ENCODE results near the gene KATNB1.

Gene KATNB1

DNA sequence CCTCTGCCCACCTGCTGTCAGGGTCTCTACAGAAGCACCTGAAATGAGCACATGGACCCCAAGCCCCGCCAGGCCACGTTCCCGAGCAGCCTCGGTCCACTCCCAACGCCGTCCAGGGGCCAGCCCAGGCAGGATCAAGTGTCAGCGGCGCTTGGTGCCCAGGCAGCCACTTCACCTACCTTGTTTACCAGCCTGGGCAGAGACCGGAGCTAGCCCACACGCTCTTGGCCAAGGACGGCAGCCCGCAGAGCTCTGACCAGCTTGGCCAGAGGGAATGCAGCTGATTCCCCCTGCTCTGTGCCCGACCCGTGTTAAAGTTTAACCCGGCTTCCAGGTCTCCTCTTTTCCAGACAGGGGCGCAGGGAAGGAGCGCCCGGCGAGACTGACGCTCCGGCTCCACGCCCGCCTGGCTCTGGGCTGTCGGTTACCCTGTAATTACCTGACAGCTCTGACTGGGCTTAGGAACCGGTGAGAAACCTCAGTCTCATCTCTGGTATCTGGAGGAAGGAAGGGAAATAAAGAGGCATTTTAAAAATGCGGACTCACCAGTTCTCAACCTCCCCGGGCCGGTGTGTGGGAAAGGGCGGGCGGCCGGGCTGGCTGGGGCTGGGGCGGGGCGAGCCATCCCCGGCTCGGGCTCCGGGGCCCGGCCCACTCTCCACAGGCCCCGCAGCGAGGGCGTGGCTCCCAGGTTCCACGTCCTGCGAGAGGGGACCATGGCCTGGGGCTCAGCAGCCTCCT lies 62.1 kb downstream of the KATNB1 start:
- DNase-seq: no peak

DNA sequence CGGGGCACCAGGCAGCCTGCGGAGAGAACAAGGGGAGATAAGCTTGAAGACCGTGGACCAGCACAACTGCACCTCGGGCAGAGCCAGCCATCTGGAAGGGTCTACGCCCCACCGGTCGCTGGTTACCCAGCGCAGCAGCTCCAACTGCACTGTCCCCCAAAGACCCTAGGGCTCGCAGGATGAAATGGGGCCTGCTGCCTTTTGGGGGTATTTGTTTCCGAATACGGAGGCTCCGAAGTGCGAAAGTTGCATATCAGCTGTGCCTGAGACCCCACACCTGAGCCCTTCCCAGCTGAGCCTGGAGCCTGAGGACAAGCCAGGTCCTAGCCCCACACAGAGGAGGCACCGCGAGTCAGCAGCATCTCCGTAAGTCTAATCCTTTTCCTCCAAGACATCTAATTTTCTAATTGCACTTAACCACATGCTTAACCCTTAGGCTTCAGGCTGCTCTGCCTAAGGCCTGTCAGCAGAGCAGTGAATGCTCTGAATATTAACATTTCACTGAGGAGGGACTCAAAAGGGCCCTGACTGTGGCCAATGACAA lies 62.8 kb downstream of the KATNB1 start:
- DNase-seq: no peak

DNA sequence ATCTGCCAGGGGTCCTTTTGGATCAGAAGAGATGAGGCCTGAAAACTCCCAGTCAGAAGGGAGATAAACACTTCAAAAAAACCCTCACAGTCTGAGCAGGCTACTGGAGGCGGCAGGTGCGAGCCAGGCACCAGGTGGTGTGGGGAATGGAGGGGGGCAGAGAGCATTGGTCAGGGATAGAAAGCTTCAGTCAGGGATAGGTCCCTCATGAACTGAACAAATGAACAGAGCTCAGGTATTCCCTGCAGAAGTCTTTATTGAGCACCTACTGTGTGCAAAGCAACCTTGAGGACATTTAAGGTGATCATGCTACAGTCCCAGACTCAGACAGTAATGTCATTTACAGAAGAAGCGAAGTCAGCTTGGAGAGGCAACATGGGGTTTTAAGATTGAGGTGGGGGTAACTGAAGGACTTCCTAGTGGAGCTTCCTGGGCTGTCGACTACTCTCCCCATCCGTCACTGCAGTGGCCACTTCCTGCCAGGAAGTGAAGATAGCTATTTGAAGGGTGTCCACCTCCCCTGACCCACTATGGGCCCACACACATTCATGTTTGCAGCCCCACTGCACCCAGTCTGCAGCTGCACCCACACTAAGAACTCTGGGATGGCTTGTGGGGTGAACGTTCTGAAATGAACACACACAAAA lies 63.5 kb downstream of the KATNB1 start:
- no peak for DNase-seq

DNA sequence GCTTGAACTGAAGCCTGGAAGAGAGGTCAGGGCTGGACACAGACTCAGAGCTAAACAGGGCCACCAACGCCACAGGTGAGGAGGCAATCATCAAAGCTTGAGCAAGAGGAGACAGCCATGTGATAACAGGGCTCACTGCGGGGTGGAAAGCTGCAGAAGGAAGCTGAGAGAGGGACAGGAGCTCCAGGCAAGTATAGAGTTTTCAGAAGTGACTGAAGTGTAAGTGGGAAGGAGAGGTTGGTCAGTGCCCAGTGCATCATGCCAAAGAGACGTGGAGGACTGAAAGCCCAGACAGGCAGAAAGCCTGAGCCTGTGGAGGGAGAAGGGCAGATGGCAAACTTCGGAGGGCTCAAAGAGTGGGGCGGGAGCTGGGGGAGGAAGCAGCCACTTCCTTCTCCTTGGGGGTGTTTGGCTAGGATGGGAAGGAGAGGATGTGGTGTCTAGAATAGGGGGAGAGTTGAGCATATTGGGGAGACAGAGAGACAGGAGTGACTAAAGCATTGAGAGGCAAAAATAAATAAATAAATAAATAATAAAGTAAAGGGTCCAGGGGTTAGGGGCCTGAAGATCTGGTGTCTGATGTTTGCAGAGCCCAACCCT lies 64.1 kb downstream of the KATNB1 start:
- DNase-seq: no peak

DNA sequence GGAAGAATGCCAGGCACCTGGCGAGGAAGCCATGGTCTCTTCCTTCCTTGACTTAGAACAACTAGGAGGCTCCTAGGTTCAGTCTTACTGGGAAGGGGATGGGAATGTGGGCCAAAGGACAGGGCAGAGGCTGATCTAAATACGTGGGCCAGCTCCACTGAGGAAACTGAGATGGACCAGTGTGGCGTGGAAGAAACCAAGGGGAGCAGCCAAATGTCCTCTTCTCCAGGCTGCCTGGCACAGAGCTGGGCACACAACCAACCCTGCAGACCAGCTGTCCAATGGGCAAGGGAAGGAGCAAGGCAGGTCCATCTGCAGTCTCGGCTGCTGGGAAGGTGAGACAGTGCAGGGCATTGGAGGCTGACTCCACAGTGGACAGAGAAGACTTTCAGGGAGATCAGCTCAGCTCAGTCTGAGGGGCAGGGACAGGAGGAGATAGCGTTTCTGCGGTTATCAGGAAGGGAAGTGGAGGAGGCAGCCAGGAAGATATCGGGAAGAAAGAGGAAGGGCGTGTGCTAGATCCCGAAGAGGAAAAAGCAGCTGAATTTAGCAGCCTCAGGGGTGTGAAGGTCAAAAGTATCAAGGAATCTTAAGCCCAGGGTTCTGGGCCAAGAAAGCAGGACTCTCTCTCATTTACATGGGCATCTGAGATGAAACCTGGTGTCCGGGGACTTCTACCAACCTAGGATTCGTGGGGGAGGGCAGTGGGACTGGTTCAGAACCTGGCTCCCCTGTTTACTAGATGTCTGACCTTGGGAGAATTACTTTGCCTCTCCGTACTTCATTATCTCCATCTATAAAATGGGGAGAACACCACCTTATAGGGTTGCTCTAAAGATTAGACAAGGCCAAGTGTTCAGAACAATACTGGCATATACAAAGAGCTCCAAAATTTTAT lies 64.9 kb downstream of the KATNB1 start:
- no peak for DNase-seq

DNA sequence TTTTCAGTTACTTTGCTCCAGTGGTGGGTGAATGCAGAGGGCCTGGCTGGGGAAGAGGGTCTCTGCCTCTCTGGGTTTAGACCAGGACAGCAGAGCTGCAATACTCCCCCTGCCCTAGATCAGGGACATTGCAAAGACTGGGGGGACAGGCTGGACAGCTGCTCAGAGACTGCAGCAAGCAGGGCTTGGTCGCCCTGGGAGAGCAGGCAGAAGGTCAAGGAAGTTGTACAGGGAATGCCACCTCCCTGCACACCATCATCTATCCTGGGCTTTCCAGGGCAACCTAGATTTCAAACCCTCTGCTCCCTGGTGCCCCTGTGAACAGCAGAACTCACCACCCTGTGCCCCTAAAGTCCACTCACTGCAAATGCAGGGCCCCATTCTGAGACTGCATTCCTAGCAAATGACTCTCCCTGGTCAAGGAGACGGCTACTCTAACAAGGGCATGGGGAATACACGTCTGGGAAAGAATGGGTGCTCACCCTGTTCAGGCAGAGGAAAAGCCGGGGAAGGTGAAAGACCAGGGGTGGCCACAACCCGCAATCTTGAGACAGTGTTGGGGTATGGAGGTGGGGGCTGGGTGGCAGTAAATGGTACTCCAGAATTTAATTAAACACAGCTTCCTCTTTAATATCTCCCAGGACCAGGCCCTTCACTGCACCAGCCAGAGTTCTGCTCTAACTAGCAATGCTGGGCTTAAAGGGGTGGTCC lies 65.7 kb downstream of the KATNB1 start:
- DNase-seq: no peak

DNA sequence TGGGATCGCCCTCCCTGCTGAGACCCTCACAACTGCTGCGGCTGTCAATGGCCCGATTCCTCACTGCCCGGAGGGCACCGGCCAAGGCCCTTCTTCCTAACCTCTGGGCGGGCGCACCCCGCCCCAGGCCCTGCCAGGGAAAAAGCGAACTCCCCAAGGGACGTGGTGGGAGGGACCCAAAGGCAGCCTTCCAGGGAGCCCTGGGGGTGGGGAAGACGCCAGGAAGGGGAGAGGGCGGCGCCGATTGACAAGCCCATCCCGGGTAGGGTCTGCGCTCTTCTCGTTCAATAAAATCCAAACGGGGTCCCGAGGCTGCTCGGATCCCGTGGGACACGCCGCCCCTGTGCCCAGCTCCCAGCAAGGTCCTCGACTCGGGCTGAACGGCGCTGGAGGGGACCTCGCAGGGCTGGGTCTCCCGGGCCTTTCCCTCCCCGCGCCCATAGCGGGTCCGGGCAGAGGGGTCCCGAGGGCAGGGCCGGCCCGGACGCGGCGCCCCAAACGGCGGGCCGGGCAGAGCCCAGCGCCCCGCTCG lies 66.3 kb downstream of the KATNB1 start:
- DNase-seq: no peak

DNA sequence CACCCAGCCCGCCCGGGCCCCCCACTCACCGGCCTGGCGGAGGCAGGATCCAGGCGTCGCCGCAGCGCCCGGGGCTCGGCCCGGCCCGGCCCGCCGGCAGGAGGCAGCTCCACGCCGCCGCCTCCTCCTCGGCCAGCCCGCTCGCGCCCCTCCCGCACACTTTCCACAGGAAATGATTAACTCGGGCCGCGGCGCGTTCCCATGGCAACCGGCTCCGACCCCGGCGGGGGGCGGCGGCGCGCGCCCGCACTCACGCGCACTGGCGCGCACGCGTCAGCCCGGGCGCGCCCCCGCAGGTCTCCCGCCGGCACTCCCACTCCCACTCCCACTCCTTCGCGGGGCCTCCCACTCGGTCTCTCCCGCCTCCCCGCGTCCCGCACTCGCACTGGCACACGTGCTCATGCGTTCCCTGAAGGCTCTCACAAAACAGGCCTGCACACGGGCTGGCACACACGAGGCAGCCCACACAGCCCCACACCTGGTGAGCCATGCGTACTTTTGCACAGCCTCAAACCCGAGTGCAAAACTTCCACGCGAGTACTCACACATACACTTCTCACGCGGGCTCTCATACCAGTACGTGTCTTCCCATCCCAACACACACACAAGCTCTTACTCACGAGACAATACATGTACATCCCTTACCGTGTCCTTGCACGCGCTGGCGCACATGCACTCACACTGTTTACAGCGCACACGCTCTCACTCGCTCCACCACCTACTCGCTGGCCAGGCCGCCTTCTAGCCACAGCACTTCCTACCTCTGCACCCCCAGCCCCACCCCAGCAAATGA lies 67.0 kb downstream of the KATNB1 start, which contains the start of gene KIFC3:
Gene KIFC3, minus strand, starts transcription at position 151 of the 793 bp plus-strand sequence. CDS start 4,248 bp downstream, outside the sequence.
- DNase-seq: peak; percentile 69 to 73

DNA sequence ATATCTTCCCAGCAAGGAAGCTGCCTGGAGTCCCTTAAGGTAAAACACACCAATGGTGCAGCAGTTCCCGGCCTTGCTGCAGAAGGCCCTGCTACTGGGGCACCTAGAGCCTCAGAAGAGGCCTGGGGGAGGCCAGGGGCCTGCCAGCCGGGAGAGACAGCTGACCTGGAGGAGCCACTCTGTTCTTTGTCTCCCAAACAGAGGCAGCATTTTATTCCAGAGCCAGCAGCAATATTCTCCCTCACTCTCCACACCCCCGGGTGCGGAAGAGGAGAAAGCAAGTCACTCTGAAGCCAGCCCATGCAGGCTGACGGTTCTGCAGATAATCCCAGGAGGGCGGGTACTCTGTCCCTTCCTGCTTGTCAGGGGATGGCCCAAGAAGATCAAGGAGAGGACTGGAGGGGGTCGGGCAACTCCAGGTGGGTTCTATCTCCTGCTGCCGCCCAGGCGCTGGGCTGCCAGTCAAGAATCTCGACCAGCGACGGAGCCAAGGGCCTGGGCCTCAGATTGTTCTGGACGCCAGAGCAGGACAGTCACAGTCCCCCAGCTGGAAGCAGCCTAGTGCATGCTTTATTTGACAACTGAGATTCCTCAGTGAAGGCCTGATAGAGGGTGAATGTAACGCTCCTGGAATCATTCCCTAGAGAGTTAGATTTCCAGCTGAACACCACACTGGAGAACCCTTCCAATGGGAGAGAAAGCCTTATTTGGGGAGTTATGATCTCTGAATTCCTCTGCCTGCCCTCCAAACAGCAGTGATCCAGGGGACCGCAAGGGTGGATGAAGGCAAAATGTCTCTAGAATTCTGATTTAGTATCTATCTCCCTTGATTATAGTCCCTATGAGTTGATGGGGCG lies 67.8 kb downstream of the KATNB1 start:
- no peak for DNase-seq

DNA sequence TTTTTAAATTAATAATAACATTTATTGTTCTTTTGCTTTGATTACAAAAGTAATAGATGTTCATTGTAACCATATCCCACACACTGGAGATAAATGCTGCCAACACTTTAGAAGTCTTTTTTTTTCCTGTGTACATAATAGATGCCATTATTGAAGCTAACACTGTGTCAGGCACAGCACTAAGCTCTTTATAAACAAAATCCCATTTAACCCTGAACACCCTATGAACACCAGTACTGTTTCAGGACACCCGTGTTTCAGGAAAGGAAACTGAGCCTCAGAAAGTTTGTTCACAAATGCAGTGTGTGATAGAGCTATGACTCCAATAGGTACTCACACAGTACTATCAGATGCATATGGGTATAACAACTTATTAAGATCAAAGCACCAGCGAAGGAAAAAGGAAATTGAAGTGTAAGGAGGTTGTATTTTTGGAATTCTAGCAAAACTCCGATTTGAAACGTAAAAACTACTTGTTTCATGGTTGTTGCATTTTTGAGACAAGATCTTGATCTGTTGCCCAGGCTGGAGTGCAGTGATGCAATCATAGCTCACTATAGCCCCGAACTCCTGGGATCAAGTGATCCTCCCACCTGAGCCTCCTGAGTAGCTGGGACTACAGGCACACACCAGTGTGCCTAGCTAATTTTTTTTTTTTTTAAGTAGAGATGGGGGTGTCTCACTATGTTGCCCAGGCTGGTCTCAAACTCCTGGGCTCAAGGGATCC lies 68.7 kb downstream of the KATNB1 start:
- no peak for DNase-seq

DNA sequence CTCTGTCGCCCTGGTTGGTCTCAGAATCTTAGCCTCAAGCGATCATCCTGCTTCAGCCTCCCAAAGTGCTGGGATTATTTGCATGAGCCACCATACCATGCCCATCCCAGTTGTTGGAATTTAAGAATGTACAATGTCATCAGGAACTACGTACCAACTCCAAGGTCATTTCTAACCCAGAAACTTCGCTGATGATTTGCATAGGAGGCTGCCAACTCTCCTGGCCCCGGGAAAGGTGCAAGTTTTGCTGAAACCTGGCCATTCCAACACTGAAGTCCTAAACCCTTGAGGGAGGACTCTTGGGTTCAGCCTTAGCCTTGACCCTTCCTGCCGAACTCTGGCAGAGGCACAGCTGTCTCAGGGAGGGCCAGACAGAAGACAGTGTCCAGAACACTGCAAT lies 69.6 kb downstream of the KATNB1 start:
- no peak for DNase-seq
